Endothelial cell of umbilical vein (primary cell): ENCODE measurements around the gene KIF26B. TPM values are rescaled to one million over a fixed set of nuclear protein-coding genes. Genes with fewer than 3 reads are reported as not detected.

Source experiments
- BruUV-seq: library from RNA; stranded (reverse); fragments of 400-500 nt; replicated peaks from 2 replicates; lab custom pipeline; 2021; lab: Mats Ljungman, UMichigan
- CTCF ChIA-PET: fragments of 300-600, 350-600 bp; sonication (Branson Sonifier 250); formaldehyde crosslinking; loops from one replicate; lab custom pipeline; 2021; ENCODE audit warnings: antibody characterized with exemption, inconsistent platforms; lab: Charles Lee
- POLR2A ChIA-PET: fragments of 300-600, 350-600 bp; sonication (Branson Sonifier 250); formaldehyde crosslinking; loops from one replicate; lab custom pipeline; 2021; ENCODE audit warnings: antibody characterized with exemption, inconsistent platforms; lab: Charles Lee
- DNase-seq: peaks from one replicate; pipeline ENCODE4 v3.0.0-alpha.2; 2011; ENCODE audit warnings: low read depth, low spot score
- FAIRE-seq: peaks from 2 replicates; lab custom pipeline; 2011; peaks lifted over from hg19 to GRCh38; lab: Jason Lieb, UNC
- H2AFZ ChIP-seq: 2 replicates; pipeline ENCODE4 v1.6.0; 2012; ENCODE audit warnings: low read depth, low read length, control low read depth, inconsistent platforms
- H3K27ac ChIP-seq: 2 replicates; pipeline ENCODE4 v1.5.1; 2011; ENCODE audit warnings: low read depth, mild to moderate bottlenecking, control low read depth, low read length, moderate library complexity; ENCODE audit not compliant: insufficient read depth
- H3K27me3 ChIP-seq, 2 experiments: 2 replicates each; pipeline versions ENCODE4 v1.6.0 to v1.6.1; 2011; ENCODE audit warnings: low read length in 2 of 2, mixed read lengths in 1 of 2; ENCODE audit not compliant: control insufficient read depth in 2 of 2, insufficient read depth in 2 of 2
- H3K36me3 ChIP-seq, 2 experiments: 2 replicates in 1 of 2; 3 replicates in 1 of 2; pipeline ENCODE4 v1.5.1; 2011; ENCODE audit warnings: low read length in 2 of 2, mild to moderate bottlenecking in 1 of 2, moderate library complexity in 1 of 2; ENCODE audit not compliant: control insufficient read depth in 2 of 2, insufficient read depth in 2 of 2; ENCODE audit errors: extremely low read depth in 1 of 2
- H3K4me1 ChIP-seq: 3 replicates; pipeline ENCODE4 v1.5.1; 2011; ENCODE audit warnings: mild to moderate bottlenecking, low read length; ENCODE audit not compliant: control insufficient read depth, insufficient read depth; ENCODE audit errors: extremely low read depth
- H3K4me2 ChIP-seq: 2 replicates; pipeline ENCODE4 v1.6.1; 2011; ENCODE audit warnings: low read length, control low read depth, mixed read lengths; ENCODE audit not compliant: insufficient read depth
- H3K4me3 ChIP-seq, 3 experiments: fragments of 200-600 bp in 1 of 3; sonication (generic), shearing (Covaris generic) in 1 of 3; replicated peaks in 1 of 3; 2 replicates each; pipeline ENCODE4 v1.5.1; 2011 to 2016; ENCODE audit warnings: control low read depth in 3 of 3, low read length in 3 of 3, mild to moderate bottlenecking in 2 of 3, inconsistent platforms in 1 of 3, low read depth in 1 of 3, moderate library complexity in 1 of 3; ENCODE audit not compliant: insufficient read depth in 1 of 3
- H3K79me2 ChIP-seq: 2 replicates; pipeline ENCODE4 v1.6.0; 2012; ENCODE audit warnings: low read length, inconsistent platforms; ENCODE audit not compliant: control insufficient read depth, insufficient read depth
- H3K9ac ChIP-seq: replicated peaks from 2 replicates; pipeline ENCODE3; 2011; ENCODE audit warnings: low read length, control low read depth; ENCODE audit not compliant: insufficient read depth; ENCODE audit errors: extremely low read depth
- H3K9me1 ChIP-seq: replicated peaks from 3 replicates; pipeline ENCODE4 v1.6.0; 2011; ENCODE audit warnings: mild to moderate bottlenecking, low read length; ENCODE audit not compliant: control insufficient read depth, insufficient read depth; ENCODE audit errors: extremely low read depth
- H3K9me3 ChIP-seq: replicated peaks from 2 replicates; pipeline ENCODE4 v1.5.1; 2012; ENCODE audit warnings: low read length, inconsistent platforms; ENCODE audit not compliant: control insufficient read depth, insufficient read depth
- H4K20me1 ChIP-seq: replicated peaks from 2 replicates; pipeline ENCODE3; 2011; ENCODE audit warnings: mild to moderate bottlenecking, low read length; ENCODE audit not compliant: control insufficient read depth, insufficient read depth; ENCODE audit errors: extremely low read depth
- CTCF ChIP-seq, 2 donors: IDR thresholded peaks; 1 replicate in 1 of 2; 2 replicates in 1 of 2; pipeline ENCODE4 v1.5.1; 2011; ENCODE audit warnings: low read length in 2 of 2, mild to moderate bottlenecking in 2 of 2, moderate library complexity in 2 of 2, control low read depth in 1 of 2, inconsistent platforms in 1 of 2, low read depth in 1 of 2; ENCODE audit not compliant: insufficient read depth in 1 of 2; ENCODE audit errors: extremely low read depth in 1 of 2
- EZH2 ChIP-seq: IDR thresholded peaks from 2 replicates; pipeline ENCODE4 v1.6.1; 2012; ENCODE audit warnings: borderline replicate concordance, low read depth, mild to moderate bottlenecking, moderate library complexity, low read length, inconsistent platforms; ENCODE audit not compliant: severe bottlenecking
- FOS ChIP-seq: IDR thresholded peaks from 2 replicates; pipeline ENCODE4 v1.6.1; 2011; ENCODE audit warnings: mild to moderate bottlenecking, low read length, moderate library complexity, borderline replicate concordance; ENCODE audit not compliant: insufficient read depth
- GATA2 ChIP-seq: IDR thresholded peaks from 2 replicates; pipeline ENCODE4 v1.7.0; 2011; ENCODE audit warnings: low read depth, mild to moderate bottlenecking, moderate library complexity, mixed read lengths, low read length; ENCODE audit not compliant: insufficient read length, insufficient read depth
- JUN ChIP-seq: IDR thresholded peaks from 2 replicates; pipeline ENCODE4 v1.6.1; 2011; ENCODE audit warnings: borderline replicate concordance, low read depth; ENCODE audit not compliant: insufficient read length, insufficient read depth
- MYC ChIP-seq: IDR thresholded peaks from one replicate; pipeline ENCODE4 v1.6.1; 2011; ENCODE audit warnings: mild to moderate bottlenecking, low read depth, low read length
- POLR2A ChIP-seq: IDR thresholded peaks from 2 replicates; pipeline ENCODE4 v1.6.1; 2012; ENCODE audit warnings: low read depth, mild to moderate bottlenecking, control low read depth, low read length
- POLR2AphosphoS5 ChIP-seq: IDR thresholded peaks from 2 replicates; pipeline ENCODE4 v1.6.1; 2012; ENCODE audit warnings: low read depth, mild to moderate bottlenecking, control low read depth, low read length, moderate library complexity; ENCODE audit not compliant: insufficient read depth
- dilution Hi-C: fragments of 300-500 bp; cut with MboI; formaldehyde crosslinking; loops from one replicate; pipeline ENCODE4 v1.15.0; 2019; ENCODE audit warnings: low sequenced_read_pairs; ENCODE audit not compliant: extremely low pct_ligation_motif_present
- intact Hi-C: fragments of 100-400 bp; cut with micrococcal nuclease; formaldehyde crosslinking; loops from one replicate; pipeline ENCODE4 v1.10.0; 2022
- polyA plus RNA-seq, 4 experiments: library from polyadenylated mRNA; depleted of rRNA in 3 of 4; stranded (reverse) in 3 of 4; unstranded in 1 of 4; fragments of >200 nt; gene quantifications; 2 replicates each; pipeline versions ENCODE4 v1.2.1 to v1.2.3, GENCODE V29; 2011 to 2012; ENCODE audit warnings: missing spikeins in 1 of 4
- total RNA-seq: library from RNA; stranded (reverse); gene quantifications from 2 replicates; pipeline ENCODE4 v1.2.3, GENCODE V29; 2021
- TF ChIP-seq, protein P1 (sequence below): IDR thresholded peaks from 2 replicates; pipeline ENCODE4 v1.6.1; 2011; ENCODE audit not compliant: insufficient read depth, insufficient read length

The KIF26B gene
- total and polyA plus RNA-seq, 2 donors (not counting 3 experiments of a cell fraction or from before 2014, with no cell fraction given) = 0.04 to 0.49 TPM

- H3K4me3 ChIP-seq = no peak overlapping the region
- POLR2A ChIA-PET = no interaction called here
- no peaks in the 10 kb centered on the region for H3K4me1 ChIP-seq
- intact Hi-C loops = no loop called here
- H2AFZ ChIP-seq = no peak overlapping the region
- DNase-seq (no peak), FAIRE-seq (no peak)
- no peaks in the 10 kb centered on the region for H4K20me1 ChIP-seq
- no peaks in the 10 kb centered on the region for H3K36me3 ChIP-seq
- no TSS peak for BruUV-seq
- H3K9ac ChIP-seq = no peak overlapping the region
- H3K9me1 ChIP-seq = no peaks in the 10 kb centered on the region
- CTCF ChIA-PET = no interaction called here
- TF ChIP-seq MYC = no peak
- dilution Hi-C loops = no loop called here
- H3K79me2 ChIP-seq = no peaks in the 10 kb centered on the region
- H3K9me3 ChIP-seq = no peaks in the 10 kb centered on the region
- H3K27ac ChIP-seq = no peak overlapping the region
- H3K4me2 ChIP-seq = no peak overlapping the region
- no peaks in the 10 kb centered on the region for H3K27me3 ChIP-seq
Observed at GRCh38 chr1:245495681-245496080, 340.9 kb downstream of the KIF26B start.

DNA sequence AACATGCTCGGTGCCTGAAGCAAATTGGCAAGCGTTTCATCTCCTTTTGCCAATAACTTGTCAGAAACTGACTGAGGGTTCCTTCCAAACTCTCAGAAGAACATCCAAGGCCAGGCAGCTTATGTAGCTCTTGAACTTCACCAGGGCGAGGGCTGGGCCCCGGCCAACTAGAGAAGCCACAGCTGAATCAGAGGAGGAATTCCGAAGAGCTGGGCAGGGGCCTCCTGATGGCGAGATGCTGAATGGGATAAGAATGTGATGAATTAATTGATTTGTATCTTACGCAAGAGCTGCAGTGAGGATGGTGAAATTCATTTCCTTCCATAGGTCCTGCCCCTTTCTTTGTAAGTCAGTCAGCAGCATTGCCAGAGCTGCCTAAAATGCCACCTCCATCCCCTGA is 345.8 kb downstream of the KIF26B start:
- BruUV-seq = no TSS peak
- FAIRE-seq (no peak), DNase-seq (no peak)
- Histone ChIP-seq H3K4me1 (no peaks in the 10 kb centered on the region), H3K9ac (no peak overlapping the region), H3K27ac (no peak overlapping the region), H2AFZ (no peak overlapping the region), H3K36me3 (no peaks in the 10 kb centered on the region), H4K20me1 (no peaks in the 10 kb centered on the region), H3K27me3 (no peaks in the 10 kb centered on the region), H3K4me2 (no peak overlapping the region), H3K9me3 (no peaks in the 10 kb centered on the region), H3K4me3 (no peak overlapping the region), H3K79me2 (no peaks in the 10 kb centered on the region), H3K9me1 (no peaks in the 10 kb centered on the region)
- dilution Hi-C loops (no loop called here), intact Hi-C loops (no loop called here)
- POLR2A ChIA-PET = no interaction called here
- TF ChIP-seq FOS (no peak), JUN (no peak), CTCF (IDR thresholded peaks at IDR 0.05; ENCODE audit: extremely low read depth in 1 of 2, insufficient read depth in 1 of 2, low read depth in 1 of 2, low read length in 2 of 2) (no peak), MYC (no peak), EZH2 (no peak), POLR2A (no peak), GATA2 (no peak), POLR2AphosphoS5 (no peak)
- TF ChIP-seq, protein P1, sequence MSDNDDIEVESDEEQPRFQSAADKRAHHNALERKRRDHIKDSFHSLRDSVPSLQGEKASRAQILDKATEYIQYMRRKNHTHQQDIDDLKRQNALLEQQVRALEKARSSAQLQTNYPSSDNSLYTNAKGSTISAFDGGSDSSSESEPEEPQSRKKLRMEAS = no peak
- CTCF ChIA-PET = no interaction called here
